Measurements from ENCODE around the gene UFL1. TPM values are rescaled to one million over a fixed set of nuclear protein-coding genes. Genes with fewer than 3 reads are reported as not detected.

UFL1 gene
- total and polyA plus RNA-seq, 4 donors = 13.1 to 25.9 (median 17.8) TPM

DNA sequence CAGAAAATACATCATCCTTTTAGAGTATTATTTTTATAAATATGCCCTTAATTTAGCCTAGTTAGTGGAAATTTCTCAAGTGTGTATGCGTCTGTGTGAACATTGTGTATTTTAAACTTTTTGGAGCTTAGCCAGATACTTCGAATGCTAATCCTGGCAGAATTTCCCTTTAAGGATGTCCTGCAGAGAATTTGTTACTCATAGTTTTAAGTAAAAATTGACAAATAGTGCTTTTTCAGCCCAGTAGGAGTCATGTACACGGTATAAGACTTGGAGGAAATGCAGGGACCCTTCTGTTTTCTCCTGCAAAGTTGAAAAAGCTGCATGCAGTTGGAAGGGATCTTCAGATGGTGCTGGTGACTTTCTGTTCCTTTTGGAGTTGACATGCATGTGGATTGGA lies 41.3 kb downstream of the UFL1 start, which contains the start of gene FHL5:
Gene FHL5, plus strand, starts transcription at position 243 of the 400 bp plus-strand sequence. CDS start 40,486 bp downstream, outside the sequence.
- no peak for TF ChIP-seq YY1 (IDR thresholded peaks at IDR 0.05)
- TF ChIP-seq MAX (IDR thresholded peaks at IDR 0.05) = no peak
- TF ChIP-seq, protein P1, sequence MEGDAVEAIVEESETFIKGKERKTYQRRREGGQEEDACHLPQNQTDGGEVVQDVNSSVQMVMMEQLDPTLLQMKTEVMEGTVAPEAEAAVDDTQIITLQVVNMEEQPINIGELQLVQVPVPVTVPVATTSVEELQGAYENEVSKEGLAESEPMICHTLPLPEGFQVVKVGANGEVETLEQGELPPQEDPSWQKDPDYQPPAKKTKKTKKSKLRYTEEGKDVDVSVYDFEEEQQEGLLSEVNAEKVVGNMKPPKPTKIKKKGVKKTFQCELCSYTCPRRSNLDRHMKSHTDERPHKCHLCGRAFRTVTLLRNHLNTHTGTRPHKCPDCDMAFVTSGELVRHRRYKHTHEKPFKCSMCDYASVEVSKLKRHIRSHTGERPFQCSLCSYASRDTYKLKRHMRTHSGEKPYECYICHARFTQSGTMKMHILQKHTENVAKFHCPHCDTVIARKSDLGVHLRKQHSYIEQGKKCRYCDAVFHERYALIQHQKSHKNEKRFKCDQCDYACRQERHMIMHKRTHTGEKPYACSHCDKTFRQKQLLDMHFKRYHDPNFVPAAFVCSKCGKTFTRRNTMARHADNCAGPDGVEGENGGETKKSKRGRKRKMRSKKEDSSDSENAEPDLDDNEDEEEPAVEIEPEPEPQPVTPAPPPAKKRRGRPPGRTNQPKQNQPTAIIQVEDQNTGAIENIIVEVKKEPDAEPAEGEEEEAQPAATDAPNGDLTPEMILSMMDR (IDR thresholded peaks at IDR 0.05; ENCODE audit: low read depth, low read length, missing input control) = no peak
- TF ChIP-seq HNF4G (IDR thresholded peaks at IDR 0.05) = no peak
- no peak for TF ChIP-seq RXRA (IDR thresholded peaks at IDR 0.05)
- TF ChIP-seq GABPA (IDR thresholded peaks at IDR 0.05 in 1 of 2, conservative IDR thresholded peaks at IDR 0.05 in 1 of 2) = no peak
- no peak for TF ChIP-seq NR2F2 (IDR thresholded peaks at IDR 0.05)
- no peak for TF ChIP-seq REST (IDR thresholded peaks at IDR 0.05)
- TF ChIP-seq FOXA1 (IDR thresholded peaks at IDR 0.05) = no peak
- TF ChIP-seq FOXA2 (IDR thresholded peaks at IDR 0.05) = no peak
- no peak for TF ChIP-seq JUND (IDR thresholded peaks at IDR 0.05)
- TF ChIP-seq, protein P2, sequence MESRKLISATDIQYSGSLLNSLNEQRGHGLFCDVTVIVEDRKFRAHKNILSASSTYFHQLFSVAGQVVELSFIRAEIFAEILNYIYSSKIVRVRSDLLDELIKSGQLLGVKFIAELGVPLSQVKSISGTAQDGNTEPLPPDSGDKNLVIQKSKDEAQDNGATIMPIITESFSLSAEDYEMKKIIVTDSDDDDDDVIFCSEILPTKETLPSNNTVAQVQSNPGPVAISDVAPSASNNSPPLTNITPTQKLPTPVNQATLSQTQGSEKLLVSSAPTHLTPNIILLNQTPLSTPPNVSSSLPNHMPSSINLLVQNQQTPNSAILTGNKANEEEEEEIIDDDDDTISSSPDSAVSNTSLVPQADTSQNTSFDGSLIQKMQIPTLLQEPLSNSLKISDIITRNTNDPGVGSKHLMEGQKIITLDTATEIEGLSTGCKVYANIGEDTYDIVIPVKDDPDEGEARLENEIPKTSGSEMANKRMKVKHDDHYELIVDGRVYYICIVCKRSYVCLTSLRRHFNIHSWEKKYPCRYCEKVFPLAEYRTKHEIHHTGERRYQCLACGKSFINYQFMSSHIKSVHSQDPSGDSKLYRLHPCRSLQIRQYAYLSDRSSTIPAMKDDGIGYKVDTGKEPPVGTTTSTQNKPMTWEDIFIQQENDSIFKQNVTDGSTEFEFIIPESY (IDR thresholded peaks at IDR 0.05) = no peak
- Histone ChIP-seq H3K4me1 (ENCODE audit: control insufficient read depth in 4 of 4, insufficient read depth in 4 of 4, low read length in 3 of 4) (no peaks in the 10 kb centered on the region), H3K27me3 (ENCODE audit: control insufficient read depth in 4 of 4, insufficient read depth in 4 of 4, low read length in 3 of 4) (no peaks in the 10 kb centered on the region), H3K9me3 (ENCODE audit: control insufficient read depth in 4 of 4, low read length in 3 of 4) (no peaks in the 10 kb centered on the region), H3K36me3 (ENCODE audit: control insufficient read depth in 4 of 4, insufficient read depth in 3 of 4, low read depth in 1 of 4, low read length in 3 of 4) (no peaks in the 10 kb centered on the region), H3K9ac (ENCODE audit: low read depth in 1 of 2, low read length in 2 of 2) (no peak within 1 kb of the TSS), H3K4me3 (ENCODE audit: low read depth in 1 of 3, low read length in 3 of 3) (no peak within 1 kb of the TSS), H3K27ac (ENCODE audit: low read depth in 1 of 2, low read length in 2 of 2) (no peak within 1 kb of the TSS)
- no peak for DNase-seq (ENCODE audit: low spot score)
- 39% methylated on average over 3 of the region's 3 CpGs for WGBS

DNA sequence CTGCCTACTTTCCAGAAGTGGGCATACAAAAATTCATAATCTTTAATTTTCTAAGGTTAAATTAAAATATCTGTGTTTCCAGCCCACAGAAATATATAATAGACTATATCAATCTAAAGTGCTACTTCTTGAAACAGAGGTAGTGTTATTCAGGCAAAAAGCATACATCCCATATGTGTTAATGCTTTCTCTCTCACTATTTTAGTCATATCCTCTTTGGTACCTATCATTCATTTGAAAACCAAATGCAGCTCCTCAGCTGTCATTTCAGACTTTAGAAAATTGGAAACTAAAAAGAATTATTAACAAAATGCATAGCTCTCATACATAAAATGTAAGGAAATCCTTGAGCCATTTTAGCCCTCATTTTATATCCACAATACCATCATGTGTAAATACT lies 42.2 kb downstream of the UFL1 start:
- Histone ChIP-seq H3K27me3 (ENCODE audit: control insufficient read depth in 4 of 4, insufficient read depth in 4 of 4, low read length in 3 of 4) (no peaks in the 10 kb centered on the region), H3K27ac (ENCODE audit: low read depth in 1 of 2, low read length in 2 of 2) (no peak overlapping the region), H3K9me3 (ENCODE audit: control insufficient read depth in 4 of 4, low read length in 3 of 4) (no peaks in the 10 kb centered on the region), H3K4me1 (ENCODE audit: control insufficient read depth in 4 of 4, insufficient read depth in 4 of 4, low read length in 3 of 4) (no peaks in the 10 kb centered on the region), H3K36me3 (ENCODE audit: control insufficient read depth in 4 of 4, insufficient read depth in 3 of 4, low read depth in 1 of 4, low read length in 3 of 4) (no peaks in the 10 kb centered on the region), H3K9ac (ENCODE audit: low read depth in 1 of 2, low read length in 2 of 2) (no peak overlapping the region), H3K4me3 (ENCODE audit: low read depth in 1 of 3, low read length in 3 of 3) (no peak overlapping the region)
- DNase-seq (ENCODE audit: low spot score) = no peak
- TF ChIP-seq, protein P1 (IDR thresholded peaks at IDR 0.05; ENCODE audit: low read depth, low read length, missing input control) = no peak
- TF ChIP-seq, protein P3, sequence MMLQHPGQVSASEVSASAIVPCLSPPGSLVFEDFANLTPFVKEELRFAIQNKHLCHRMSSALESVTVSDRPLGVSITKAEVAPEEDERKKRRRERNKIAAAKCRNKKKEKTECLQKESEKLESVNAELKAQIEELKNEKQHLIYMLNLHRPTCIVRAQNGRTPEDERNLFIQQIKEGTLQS (IDR thresholded peaks at IDR 0.05) = no peak
- TF ChIP-seq HNF4G (IDR thresholded peaks at IDR 0.05) (no peak), JUND (IDR thresholded peaks at IDR 0.05) (no peak), REST (IDR thresholded peaks at IDR 0.05) (no peak), FOXA1 (IDR thresholded peaks at IDR 0.05) (no peak), FOXA2 (IDR thresholded peaks at IDR 0.05) (no peak), MAX (IDR thresholded peaks at IDR 0.05) (no peak), TAF1 (conservative IDR thresholded peaks at IDR 0.05) (no peak), EGR1 (IDR thresholded peaks at IDR 0.05; ENCODE audit: low read depth in 2 of 2) (no peak), RAD21 (IDR thresholded peaks at IDR 0.05) (no peak), YY1 (IDR thresholded peaks at IDR 0.05) (no peak), HNF4A (conservative IDR thresholded peaks at IDR 0.05) (no peak), SP1 (IDR thresholded peaks at IDR 0.05) (no peak), GABPA (IDR thresholded peaks at IDR 0.05 in 1 of 2, conservative IDR thresholded peaks at IDR 0.05 in 1 of 2) (no peak)

Data from liver (tissue), 9 donors.